ENCODE data around the gene PKD2L1. TPM values are rescaled to one million over a fixed set of nuclear protein-coding genes. Genes with fewer than 3 reads are reported as not detected.

PKD2L1 gene
- total RNA-seq, 1 experiment from 2014 or later = not detected

DNA sequence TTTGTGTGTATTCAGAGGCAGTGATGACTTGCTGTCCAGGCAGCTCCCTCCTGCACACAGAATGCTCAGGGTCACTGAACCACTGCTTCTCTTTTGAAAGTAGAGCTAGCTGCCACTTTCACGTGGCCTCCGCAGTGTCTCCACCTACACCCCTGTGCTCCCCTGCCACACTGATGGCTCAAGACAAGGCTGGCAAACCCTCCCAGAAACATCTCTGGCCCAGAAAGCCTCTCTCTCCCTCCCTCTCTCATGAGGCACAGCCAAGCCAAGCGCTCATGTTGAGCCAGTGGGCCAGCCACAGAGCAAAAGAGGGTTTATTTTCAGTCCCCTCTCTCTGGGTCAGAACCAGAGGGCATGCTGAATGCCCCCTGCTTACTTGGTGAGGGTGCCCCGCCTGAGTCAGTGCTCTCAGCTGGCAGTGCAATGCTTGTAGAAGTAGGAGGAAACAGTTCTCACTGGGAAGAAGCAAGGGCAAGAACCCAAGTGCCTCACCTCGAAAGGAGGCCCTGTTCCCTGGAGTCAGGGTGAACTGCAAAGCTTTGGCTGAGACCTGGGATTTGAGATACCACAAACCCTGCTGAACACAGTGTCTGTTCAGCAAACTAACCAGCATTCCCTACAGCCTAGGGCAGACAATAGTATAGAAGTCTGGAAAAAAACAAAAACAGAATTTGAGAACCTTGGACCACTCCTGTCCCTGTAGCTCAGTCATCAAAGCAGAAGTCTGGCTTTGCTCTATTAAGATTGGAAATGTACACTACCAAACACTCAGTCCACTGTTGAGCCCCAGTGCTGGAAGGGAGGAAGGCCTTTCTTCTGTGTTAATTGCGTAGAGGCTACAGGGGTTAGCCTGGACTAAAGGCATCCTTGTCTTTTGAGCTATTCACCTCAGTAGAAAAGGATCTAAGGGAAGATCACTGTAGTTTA lies 32.8 kb upstream of the PKD2L1 start:
- in situ Hi-C loops (cut with HindIII; ENCODE audit: low pct_unique_long_range_greater_than_20kb, low sequenced_read_pairs) = no loop called here
- Histone ChIP-seq H3K27me3 (ENCODE audit: control insufficient read depth, insufficient read depth, low read length) (no peaks in the 10 kb centered on the region), H3K4me3 (ENCODE audit: low read depth in 2 of 2, low read length in 2 of 2) (no peak overlapping the region), H3K4me1 (ENCODE audit: control insufficient read depth, insufficient read depth, low read length) (peaks cover 73% of the 10 kb centered on the region), H3K9me3 (ENCODE audit: control insufficient read depth, insufficient read depth, low read depth, low read length) (no peaks in the 10 kb centered on the region), H3K36me3 (ENCODE audit: control insufficient read depth, insufficient read depth, low read length) (peaks cover 15% of the 10 kb centered on the region), H3K27ac (ENCODE audit: low read length) (peak overlapping the region; percentile 88)
- intact Hi-C loops (cut with micrococcal nuclease; ENCODE audit: unreplicated experiment) = no loop called here
- no peak for TF ChIP-seq TCF7L2 (IDR thresholded peaks at IDR 0.05; ENCODE audit: low read depth, low read length)
- TF ChIP-seq SIN3A (IDR thresholded peaks at IDR 0.05; ENCODE audit: borderline replicate concordance, insufficient read depth, low read depth, low read length) = no peak
- no peak for TF ChIP-seq POLR2AphosphoS5 (IDR thresholded peaks at IDR 0.05; ENCODE audit: low read depth, low read length)
- no peak for TF ChIP-seq REST (IDR thresholded peaks at IDR 0.05; ENCODE audit: insufficient read depth in 1 of 2, low read depth in 2 of 2, low read length in 1 of 2)
- TF ChIP-seq, protein P1, sequence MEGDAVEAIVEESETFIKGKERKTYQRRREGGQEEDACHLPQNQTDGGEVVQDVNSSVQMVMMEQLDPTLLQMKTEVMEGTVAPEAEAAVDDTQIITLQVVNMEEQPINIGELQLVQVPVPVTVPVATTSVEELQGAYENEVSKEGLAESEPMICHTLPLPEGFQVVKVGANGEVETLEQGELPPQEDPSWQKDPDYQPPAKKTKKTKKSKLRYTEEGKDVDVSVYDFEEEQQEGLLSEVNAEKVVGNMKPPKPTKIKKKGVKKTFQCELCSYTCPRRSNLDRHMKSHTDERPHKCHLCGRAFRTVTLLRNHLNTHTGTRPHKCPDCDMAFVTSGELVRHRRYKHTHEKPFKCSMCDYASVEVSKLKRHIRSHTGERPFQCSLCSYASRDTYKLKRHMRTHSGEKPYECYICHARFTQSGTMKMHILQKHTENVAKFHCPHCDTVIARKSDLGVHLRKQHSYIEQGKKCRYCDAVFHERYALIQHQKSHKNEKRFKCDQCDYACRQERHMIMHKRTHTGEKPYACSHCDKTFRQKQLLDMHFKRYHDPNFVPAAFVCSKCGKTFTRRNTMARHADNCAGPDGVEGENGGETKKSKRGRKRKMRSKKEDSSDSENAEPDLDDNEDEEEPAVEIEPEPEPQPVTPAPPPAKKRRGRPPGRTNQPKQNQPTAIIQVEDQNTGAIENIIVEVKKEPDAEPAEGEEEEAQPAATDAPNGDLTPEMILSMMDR (IDR thresholded peaks at IDR 0.05) = no peak
- DNase-seq (ENCODE audit: low read depth, low spot score) (no peak), ATAC-seq (peak; percentile 32)
- ChIA-PET POLR2A (interaction anchor here (1.4 to 3.2 kb wide), 3 partner anchors 8 to 11 kb away, joined by 6 to 13 read pairs (median 8); no protein-coding TSS in a partner anchor), CTCF (no interaction called here)
- no TSS peak for BruUV-seq (replicated peaks)

DNA sequence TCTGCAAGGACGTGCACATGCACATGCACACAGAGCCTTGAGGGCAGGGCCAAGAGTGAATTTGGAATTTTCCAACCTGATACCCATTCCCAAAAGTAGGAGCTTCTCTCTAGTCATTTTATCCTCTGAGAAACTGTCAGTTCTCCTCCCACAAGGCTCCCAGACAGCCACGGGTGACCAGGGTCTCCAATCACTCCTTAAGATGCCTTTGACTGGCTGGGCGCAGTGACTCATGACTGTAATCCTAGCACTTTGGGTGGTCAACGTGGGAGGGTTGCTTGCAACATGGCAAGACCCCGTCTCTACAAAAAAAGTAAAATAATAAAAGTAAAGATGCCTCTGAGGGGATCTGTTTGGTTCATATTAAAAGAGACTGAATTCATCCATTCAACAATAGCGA lies 30.2 kb upstream of the PKD2L1 start:
- H3K4me1 ChIP-seq (ENCODE audit: control insufficient read depth, insufficient read depth, low read length) = peaks cover 89% of the 10 kb centered on the region
- intact Hi-C loops (cut with micrococcal nuclease; ENCODE audit: unreplicated experiment) = no loop called here
- ChIA-PET CTCF (no interaction called here), POLR2A (interaction anchor here (0.9 kb wide), 1 partner anchor 13 kb away, joined by 4 read pairs; no protein-coding TSS in a partner anchor)
- in situ Hi-C loops (cut with HindIII; ENCODE audit: low pct_unique_long_range_greater_than_20kb, low sequenced_read_pairs) = no loop called here
- H3K9me3 ChIP-seq (ENCODE audit: control insufficient read depth, insufficient read depth, low read depth, low read length) = no peaks in the 10 kb centered on the region
- ATAC-seq (no peak), DNase-seq (ENCODE audit: low read depth, low spot score) (no peak)
- peaks cover 32% of the 10 kb centered on the region for H3K36me3 ChIP-seq (ENCODE audit: control insufficient read depth, insufficient read depth, low read length)
- no TSS peak for BruUV-seq (replicated peaks)
- H3K27ac ChIP-seq (ENCODE audit: low read length) = no peak overlapping the region
- no peaks in the 10 kb centered on the region for H3K27me3 ChIP-seq (ENCODE audit: control insufficient read depth, insufficient read depth, low read length)
- H3K4me3 ChIP-seq (ENCODE audit: low read depth in 2 of 2, low read length in 2 of 2) = no peak overlapping the region
- TF ChIP-seq SIN3A (IDR thresholded peaks at IDR 0.05; ENCODE audit: borderline replicate concordance, insufficient read depth, low read depth, low read length) (no peak), POLR2AphosphoS5 (IDR thresholded peaks at IDR 0.05; ENCODE audit: low read depth, low read length) (no peak), TCF7L2 (IDR thresholded peaks at IDR 0.05; ENCODE audit: low read depth, low read length) (no peak), REST (IDR thresholded peaks at IDR 0.05; ENCODE audit: insufficient read depth in 1 of 2, low read depth in 2 of 2, low read length in 1 of 2) (no peak)
- TF ChIP-seq, protein P1 (IDR thresholded peaks at IDR 0.05) = no peak

Measured in Panc1 (cell line).